ENCODE data around the gene MIGA2.
"Not testable (repeated sequence)": the region's sequence is repeated elsewhere in the genome, so short reads cannot be mapped to it uniquely, and the experiment has no call there.

Gene MIGA2

GRCh38 chr9:129011170-129011569, 25.3 kb upstream of the MIGA2 start:
- DNase-seq, result no peak

DNA sequence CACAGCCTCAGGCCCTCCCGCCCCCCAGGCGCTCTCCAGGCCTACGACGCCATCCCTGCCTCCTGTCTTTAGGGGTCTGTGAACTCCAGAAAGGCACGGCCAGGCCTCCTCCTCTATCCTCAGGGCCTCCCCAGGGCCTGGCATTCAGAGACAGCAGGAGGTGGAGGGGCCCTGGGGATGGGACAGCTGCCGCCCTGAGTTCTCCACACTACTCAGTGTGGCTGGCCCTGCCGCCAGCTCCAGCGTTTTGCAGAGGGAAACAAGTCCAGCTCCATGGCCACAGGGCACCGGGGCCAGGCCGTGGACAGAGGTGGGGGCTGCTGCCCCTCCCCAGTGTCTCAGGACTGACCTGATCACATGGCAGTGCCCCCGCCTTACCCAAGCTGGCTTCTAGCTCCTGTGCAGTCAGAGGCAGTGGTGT, 24.7 kb upstream of the MIGA2 start:
- DNase-seq, result no peak

GRCh38 chr9:129012343-129012742, 24.1 kb upstream of the MIGA2 start:
- DNase-seq, result no peak

DNA sequence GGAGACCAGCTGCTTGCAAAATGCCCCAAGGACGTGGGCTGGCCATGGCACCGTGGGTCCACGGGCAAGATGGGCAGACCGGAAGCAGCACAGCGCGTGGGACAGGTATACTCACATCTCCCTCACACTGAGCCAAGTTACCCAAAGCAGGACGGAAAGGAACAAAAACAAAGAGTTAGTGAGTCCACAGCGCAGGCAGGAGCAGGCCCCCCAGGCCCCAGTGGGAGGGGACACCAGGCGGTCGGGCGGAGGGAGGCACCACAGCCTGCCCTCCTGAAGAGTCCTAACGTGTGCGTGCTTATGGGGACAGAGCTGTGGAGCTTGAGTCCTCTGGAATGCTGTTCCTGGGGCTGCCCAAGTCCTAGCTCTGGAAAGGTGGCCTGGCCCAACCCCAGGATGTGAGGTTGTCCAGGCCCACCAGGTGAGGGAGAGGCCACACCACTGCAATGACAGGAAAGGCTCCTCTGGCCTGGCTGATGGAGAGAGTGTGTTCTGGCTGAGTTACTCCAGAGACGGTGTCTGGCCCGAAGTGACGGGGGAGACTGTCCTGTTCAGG, 23.5 kb upstream of the MIGA2 start:
- no peak for DNase-seq

DNA sequence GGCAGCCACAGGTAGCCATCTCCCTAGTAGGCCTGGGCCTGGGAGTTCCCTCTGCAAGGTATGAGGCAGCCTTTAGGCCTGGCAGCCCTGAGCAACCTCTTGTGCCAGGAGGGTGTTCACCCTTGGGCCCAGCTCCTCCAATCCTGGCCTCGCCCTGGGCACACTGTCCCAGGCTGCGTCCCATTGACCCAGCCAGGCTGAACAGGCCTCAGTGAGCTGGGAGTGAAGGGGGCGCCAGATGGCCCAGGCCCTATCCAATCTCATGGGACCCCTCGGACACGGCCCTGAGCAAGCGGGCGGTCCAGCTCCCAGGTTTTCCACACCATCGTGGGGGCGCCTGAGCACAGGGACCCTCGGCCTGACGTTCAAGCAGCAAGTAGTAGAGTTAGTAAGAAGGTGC, 22.8 kb upstream of the MIGA2 start:
- DNase-seq, result no peak

GRCh38 chr9:129014124-129014523, 22.3 kb upstream of the MIGA2 start:
- no peak for DNase-seq

DNA sequence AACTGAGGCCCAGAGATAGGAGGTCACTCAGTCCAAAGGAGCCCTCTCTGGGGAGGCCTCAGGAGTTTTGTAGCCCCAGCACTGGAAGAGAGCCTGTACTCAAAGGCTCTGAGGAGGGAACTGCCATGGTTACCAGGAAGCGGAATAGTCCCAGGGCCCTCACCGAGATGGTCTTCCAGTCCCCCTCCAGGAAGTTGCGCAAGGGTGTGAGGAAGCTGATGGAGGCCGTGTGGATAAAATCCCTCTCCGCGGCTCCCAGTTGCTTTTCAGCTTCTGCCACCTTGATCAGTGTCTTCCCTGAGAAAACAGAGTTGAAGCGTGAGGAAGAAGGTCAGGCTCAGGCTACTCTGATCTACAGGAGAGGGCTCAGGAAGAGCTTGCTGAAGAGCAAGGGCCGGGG, 21.8 kb upstream of the MIGA2 start:
- DNase-seq, result no peak

DNA sequence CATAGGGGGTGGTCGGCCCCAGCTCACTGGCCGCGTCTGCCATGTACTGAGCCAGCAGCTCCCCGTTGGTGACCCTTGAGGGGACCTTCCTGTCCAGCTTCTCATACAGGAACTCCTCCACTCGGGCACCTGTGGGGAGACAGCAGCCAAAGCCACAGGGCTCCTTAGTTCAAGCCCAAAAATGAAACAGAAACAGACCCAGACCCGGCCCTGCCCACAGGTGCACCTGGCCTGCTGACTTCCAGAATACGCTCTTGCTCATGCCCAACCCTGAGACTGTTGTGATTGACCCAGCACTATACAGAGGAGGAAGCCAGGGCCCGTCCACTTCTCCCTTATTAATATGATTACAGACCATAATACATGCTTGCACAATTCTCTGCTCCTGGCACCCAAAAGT, 15.3 kb upstream of the MIGA2 start:
- DNase-seq, result no peak

DNA sequence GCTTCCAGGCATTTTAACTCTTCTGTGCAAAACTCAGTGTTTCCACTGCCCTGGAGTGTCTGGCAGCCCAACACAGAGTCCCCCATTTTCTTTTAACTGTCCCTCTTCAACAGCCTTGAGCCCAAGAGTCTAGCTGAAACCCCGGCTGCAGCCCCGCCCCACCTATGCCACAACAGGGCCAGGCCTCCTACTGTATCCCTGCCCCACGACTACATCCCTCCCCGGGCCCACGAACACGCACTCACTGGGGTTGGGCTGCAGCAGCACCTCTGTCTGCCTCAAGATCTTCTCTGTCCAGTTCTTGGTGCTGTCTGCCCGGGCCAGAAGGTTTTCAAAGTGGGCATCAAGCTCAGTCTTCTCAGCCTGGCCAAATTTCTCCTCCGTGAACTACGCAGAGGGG, 14.4 kb upstream of the MIGA2 start:
- no peak for DNase-seq

DNA sequence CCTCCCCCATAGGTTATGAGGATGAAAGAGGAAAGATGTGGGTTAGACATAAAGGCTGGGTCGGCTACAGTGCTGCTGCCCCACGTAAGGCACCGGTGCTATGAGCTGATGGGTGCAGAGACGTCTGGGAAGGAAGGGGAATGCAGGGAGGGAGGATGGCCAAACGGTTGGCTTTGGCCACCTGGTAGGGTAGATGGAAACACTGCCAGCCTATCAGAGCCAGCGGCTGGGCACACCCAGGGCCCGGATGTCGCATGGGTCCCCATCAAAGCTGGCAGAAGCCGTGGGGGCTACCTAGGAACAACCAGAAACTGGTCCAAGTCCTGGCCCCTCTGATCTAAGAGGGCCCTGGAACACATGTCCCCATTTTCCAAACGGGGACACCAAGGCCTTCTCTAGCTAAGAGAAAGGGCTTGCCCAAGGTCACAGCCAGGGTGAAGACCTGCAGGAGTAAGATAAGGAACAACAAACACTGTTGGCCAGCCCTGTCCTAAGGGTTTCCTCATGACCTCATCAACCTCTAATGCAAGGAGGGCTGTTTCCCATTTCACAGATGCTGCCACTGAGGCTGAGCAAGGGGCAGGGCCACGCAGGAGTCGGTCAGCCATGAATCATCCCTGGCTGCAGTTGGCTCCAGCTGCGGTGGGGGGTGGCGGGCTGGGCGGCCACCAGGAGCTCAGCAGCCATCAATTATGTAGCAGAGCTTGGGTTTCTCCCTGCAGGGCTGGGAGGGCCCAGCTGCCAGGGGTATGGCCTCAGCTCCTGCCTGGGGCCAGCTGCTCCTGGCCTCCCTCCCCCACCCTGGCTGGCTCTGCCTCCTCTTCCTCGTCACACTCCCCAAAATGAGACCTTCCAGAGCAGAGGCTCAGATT, 13.2 kb upstream of the MIGA2 start:
- peak in 1 of 2 experiments; percentile 25 for DNase-seq

- no peak for DNase-seq
Measured at GRCh38 chr9:129023908-129024233, 12.6 kb upstream of the MIGA2 start.

DNA sequence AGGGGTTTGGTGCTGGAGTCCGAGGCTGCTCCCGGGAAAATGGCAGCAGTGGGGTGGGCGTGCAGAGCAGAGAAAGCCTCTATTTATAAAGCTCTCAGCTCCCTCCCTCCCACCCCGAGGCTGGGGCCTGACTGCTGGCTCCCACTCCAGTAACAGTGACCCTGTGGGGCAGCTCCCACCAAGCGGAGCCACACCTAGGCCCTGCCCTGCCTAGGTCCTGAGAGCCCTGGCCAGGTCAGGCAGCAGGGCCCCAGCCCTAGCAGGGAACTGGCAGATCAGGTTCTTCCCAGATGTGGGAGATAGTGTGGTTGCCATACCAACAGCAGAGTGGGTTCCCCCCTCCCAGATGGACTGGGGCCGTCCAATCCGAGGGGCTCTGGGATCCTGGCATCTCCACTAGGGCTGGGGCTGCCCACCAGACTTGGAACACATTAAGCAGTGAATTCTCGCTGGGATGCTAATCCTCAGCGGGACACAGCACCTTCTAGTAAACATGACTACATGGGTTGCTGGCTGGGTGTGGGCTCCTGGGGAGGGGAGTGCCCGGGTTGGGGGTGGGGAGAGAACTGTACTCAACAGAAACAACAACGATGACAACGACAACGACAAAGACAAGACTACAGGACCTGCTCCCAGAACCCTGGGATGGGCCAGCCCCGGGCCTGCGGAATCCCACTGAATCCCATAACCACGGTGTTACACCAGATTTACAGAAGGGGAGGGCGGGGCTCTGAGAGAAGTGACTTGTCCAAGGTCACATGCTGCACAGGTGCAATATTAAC, 9.8 kb upstream of the MIGA2 start:
- DNase-seq, result no peak

DNA sequence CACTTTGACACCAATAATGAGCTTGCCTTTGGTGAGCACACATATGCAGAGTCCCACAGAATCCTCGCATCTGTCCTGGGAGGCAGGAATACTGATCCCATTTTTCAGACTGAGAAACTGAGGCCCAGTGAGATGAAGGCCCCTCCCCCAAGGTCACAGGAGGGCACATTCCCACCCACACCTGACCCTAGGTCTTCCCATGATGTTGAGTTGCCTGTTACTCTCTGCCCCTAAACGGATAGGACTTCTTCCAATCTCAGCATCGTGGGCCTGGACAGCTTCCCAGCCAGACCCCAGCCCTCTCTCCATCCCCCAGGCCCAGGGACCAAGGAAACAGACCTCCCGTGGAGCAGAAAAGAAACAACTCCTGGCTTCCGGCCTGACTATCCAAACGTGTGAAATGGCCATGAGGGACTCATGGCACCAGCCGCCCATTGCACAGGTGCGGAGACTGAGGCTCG, 9.2 kb upstream of the MIGA2 start:
- no peak for DNase-seq

- no peak for DNase-seq
Measured at GRCh38 chr9:129027685-129028191, 8.7 kb upstream of the MIGA2 start.

DNA sequence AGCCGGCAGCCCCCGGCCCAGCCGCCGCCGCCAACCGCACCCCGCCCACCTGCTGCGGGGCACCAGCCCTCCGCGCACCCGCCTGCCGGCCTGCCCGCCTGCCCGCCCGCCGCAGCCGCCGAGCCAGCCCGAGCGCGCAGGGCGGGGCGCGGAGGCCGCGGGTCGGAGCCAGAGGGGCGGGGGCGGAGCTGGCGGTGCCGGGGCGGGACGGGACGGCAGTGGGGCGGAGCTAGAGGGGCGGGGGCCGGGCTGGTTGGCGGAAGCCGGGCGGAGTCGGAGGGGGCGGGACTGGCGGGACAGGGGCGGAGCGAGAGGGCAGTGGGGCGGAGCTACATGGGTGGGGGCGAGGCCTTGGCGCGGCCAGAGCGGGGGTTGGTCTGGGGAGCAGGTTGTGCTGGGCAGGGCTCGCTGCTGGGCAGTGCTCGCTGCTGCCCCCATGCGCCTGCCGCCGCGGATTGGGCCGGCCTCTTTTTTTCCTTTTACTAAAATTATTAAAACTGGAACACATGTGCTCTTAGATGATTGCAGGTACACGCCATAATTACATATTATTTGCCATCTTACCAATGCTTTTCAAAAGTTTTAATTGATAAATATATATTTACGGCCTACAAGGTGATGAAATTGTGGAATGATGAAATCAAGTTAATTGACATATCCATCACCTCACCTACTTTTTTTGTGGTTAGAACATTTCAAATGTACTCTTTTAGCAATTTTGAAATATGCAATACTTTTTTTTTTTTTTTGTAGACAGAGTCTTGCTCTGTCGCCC, 8.0 kb upstream of the MIGA2 start, which contains the start of gene SH3GLB2:
Gene SH3GLB2 (minus strand): TSS at position 140 of the 775 bp plus-strand sequence. CDS start 177 bp downstream, outside the sequence.
- peak; percentile 57 to 88 for DNase-seq

DNA sequence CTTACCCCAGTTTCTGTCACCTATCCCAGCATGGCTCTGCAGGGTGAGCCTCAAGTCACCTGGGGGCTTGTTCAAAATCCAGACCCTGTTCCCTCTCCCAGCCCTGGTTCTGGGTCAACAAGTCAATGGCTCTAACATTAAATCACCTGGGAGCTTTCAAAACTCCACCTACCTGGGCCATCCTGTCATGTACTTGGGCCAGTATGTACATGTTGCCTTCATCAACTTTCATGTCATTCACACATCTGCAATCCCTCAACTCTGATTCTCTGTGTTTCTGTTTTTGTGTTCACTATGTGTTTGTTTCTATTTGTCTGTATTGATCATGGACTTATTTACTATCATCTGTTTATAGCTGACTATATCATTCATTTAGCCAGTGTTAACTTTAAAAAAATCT, 6.2 kb upstream of the MIGA2 start:
- DNase-seq, result no peak

- no peak for DNase-seq
Measured at GRCh38 chr9:129031514-129031913, 4.9 kb upstream of the MIGA2 start.

DNA sequence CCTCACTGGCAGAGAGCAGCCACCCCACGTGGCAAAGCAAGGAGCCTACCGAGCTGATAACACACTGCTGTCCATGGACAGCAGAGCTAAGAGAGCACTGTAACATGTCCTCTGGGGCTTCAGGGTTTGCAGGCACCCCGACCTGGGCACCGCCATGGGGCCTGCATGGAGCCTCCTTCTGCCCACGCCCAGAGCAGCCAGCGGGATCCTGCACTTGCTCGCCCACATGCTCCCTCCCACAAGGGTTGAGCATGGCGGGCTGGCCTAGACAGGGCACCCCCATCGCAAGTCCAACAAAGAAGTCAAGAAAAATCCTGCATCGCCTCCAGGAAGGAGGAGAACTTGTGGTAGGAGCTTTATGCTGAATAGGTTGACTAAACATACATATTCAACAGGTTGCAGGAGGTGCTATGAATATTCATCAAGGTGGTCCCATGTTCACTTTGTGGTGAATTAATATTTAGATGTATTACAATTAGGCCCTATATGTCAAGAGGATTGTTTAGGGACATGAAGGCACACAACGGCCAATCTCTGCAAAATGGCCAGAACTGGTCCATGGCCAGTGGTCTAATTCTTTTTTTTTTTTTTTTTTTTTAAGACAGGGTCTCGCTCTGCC, 3.8 kb upstream of the MIGA2 start:
- no peak for DNase-seq

DNA sequence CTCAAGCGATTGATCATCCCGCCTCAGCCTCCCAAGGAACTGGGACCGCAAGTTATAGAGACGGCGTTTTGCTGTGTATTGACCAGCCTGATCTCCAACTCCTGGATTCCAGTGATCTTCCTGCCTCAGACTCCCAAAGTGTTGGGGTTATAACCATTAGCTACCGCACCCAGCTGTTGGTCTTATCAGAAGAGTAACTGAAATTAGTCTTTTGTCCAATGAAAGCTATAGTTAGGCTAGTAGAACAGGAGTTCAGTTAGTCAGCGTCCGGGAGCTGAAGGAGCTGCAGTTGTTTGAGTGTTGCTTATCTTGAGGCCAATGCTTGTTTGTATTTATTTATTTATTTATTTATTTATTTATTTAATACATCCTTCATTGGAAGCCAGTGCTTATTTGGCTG, 3.2 kb upstream of the MIGA2 start:
- no peak for DNase-seq

GRCh38 chr9:129035838-129036237, 588 bp upstream of the MIGA2 start:
- not testable (repeated sequence) for DNase-seq

GRCh38 chr9:129036923-129037766, 719 bp downstream of the MIGA2 start:
- DNase-seq, result no peak
